Activated CD4-positive, alpha-beta T cell treated with anti-CD3 and anti-CD28 coated beads, Interleukin-2, Interleukin-6, amounts not matched to agents 100 ng/mL and 50 ng/mL, durations not matched to agents 16 hours and 8 hours (primary cell): ENCODE measurements around the gene TBC1D3C.
"Not testable (repeated sequence)": the region's sequence is repeated elsewhere in the genome, so short reads cannot be mapped to it uniquely, and the experiment has no call there.

Experiments
- DNase-seq: peaks from one replicate; pipeline ENCODE4 v3.0.0-alpha.2; 2020

TBC1D3C gene

GRCh38 chr17:38068534-38068933 is at the start of gene TBC1D3C:
TBC1D3C (minus strand) TSS chr17:38068634; CDS start chr17:38067066, 1,568 bp downstream.
- not testable (repeated sequence) for DNase-seq

- not testable (repeated sequence) for DNase-seq
Observed at GRCh38 chr17:38099262-38099661, 30.8 kb upstream of the TBC1D3C start.

GRCh38 chr17:38094059-38094694 is 25.7 kb upstream of the TBC1D3C start:
- not testable (repeated sequence) for DNase-seq

- not testable (repeated sequence) for DNase-seq
Observed at GRCh38 chr17:38088120-38088519, 19.7 kb upstream of the TBC1D3C start.

DNA sequence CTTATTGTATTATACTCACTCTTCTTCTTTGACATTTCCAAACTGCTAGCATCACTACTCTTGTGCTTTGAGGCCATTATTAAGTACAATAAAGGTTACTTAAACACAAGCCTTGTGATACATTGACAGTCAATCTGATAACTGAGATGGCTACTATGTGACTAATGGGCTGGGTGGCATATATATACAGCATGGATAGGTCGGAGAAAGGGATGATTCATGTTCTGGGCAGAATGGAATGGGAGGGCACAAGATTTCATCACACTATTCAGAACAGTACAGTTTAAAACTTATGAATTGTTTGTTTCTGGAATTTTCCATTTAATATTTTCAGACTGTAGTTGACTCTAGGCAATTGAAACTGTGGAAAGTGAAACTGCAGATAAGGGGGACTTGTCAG is 18.9 kb upstream of the TBC1D3C start:
- not testable (repeated sequence) for DNase-seq
